ENCODE measurements around the gene CFAP58. TPM values are rescaled to one million over a fixed set of nuclear protein-coding genes. Genes with fewer than 3 reads are reported as not detected.

Gene CFAP58
- total and polyA plus RNA-seq, 2 of the 13 experiments (the other 11 are each of a cell fraction or from before 2014, with no cell fraction given) = 0.03 TPM; not detected in 1

- TF ChIP-seq, protein P1, sequence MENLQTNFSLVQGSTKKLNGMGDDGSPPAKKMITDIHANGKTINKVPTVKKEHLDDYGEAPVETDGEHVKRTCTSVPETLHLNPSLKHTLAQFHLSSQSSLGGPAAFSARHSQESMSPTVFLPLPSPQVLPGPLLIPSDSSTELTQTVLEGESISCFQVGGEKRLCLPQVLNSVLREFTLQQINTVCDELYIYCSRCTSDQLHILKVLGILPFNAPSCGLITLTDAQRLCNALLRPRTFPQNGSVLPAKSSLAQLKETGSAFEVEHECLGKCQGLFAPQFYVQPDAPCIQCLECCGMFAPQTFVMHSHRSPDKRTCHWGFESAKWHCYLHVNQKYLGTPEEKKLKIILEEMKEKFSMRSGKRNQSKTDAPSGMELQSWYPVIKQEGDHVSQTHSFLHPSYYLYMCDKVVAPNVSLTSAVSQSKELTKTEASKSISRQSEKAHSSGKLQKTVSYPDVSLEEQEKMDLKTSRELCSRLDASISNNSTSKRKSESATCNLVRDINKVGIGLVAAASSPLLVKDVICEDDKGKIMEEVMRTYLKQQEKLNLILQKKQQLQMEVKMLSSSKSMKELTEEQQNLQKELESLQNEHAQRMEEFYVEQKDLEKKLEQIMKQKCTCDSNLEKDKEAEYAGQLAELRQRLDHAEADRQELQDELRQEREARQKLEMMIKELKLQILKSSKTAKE (CRISPR knock-in tag; IDR thresholded peaks at IDR 0.05; ENCODE audit: borderline replicate concordance) = no peak
- TF ChIP-seq KDM5B (CRISPR knock-in tag; IDR thresholded peaks at IDR 0.05; ENCODE audit: borderline replicate concordance) = no peak
These were observed 129.9 kb downstream of the CFAP58 start (continued) for GRCh38 chr10:104483582-104483981.

DNA sequence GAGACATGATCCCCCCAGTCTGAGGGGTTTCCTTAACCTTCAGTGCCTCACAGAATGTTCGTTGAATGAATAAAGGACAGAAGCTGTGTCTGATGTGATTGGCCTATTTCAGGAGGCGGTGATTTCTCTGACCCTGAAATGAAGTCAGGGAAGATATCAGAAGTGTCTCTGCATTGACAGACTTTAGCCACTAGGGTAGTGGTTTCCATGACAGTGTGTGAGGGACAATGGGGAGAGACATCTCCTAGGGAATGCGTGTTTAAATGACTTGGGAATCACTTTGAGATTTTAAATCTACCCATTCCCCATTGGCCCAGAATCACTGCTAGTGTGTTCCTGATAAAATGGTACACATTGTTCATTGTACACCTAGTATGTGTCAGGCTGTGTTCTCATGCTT is 132.0 kb downstream of the CFAP58 start:
- H3K27me3 ChIP-seq (ENCODE audit: control insufficient read depth in 1 of 2, insufficient read depth in 2 of 2, low read length in 2 of 2) = peaks cover 0 to 7% of the 10 kb centered on the region in 2 experiments; a peak in 2 of 5 replicates
- no peaks in the 10 kb centered on the region for H3K36me3 ChIP-seq (replicated peaks in 1 of 2; ENCODE audit: control insufficient read depth in 1 of 2, insufficient read depth in 2 of 2, low read length in 2 of 2)
- no peaks in the 10 kb centered on the region for H3K4me1 ChIP-seq (ENCODE audit: insufficient read depth, low read length)
- no peak overlapping the region for H3K9ac ChIP-seq (ENCODE audit: insufficient read depth, low read depth, low read length)
- H3K4me3 ChIP-seq (replicated peaks in 1 of 3; ENCODE audit: insufficient read depth in 1 of 3, low read depth in 2 of 3, low read length in 3 of 3) = no peak overlapping the region
- intact Hi-C loops (cut with micrococcal nuclease; ENCODE audit: unreplicated experiment) (no loop called here), in situ Hi-C loops (cut with HindIII; ENCODE audit: extremely low pct_ligation_motif_present, low pct_unique_long_range_greater_than_20kb) (no loop called here)
- FAIRE-seq (no peak), ATAC-seq (peak; percentile 60), DNase-seq (ENCODE audit: low spot score) (no peak)
- H3K4me2 ChIP-seq (ENCODE audit: low read depth, low read length) = no peak overlapping the region
- H3K9me3 ChIP-seq (ENCODE audit: low read length) = no peaks in the 10 kb centered on the region
- POLR2A ChIA-PET = no interaction called here
- 3% methylated on average over 3 of the region's 3 CpGs for WGBS (ENCODE audit: low lambda C conversion rate)
- H3K79me2 ChIP-seq (ENCODE audit: insufficient read depth, low read length) = no peaks in the 10 kb centered on the region
- H3K27ac ChIP-seq (ENCODE audit: extremely low read length, insufficient read depth, low read length) = no peak overlapping the region
- CTCF ChIA-PET (ENCODE audit: low intra/inter-chr PET ratio, low total read pairs) = no interaction called here
- TF ChIP-seq GATAD2A (CRISPR knock-in tag; IDR thresholded peaks at IDR 0.05) (no peak), BCLAF1 (IDR thresholded peaks at IDR 0.05) (no peak), TBX3 (IDR thresholded peaks at IDR 0.05; ENCODE audit: borderline replicate concordance) (no peak), LRRFIP1 (CRISPR knock-in tag; conservative IDR thresholded peaks at IDR 0.05) (no peak), ZNF232 (CRISPR knock-in tag; IDR thresholded peaks at IDR 0.05; ENCODE audit: borderline replicate concordance) (no peak)
- TF ChIP-seq, protein P2, sequence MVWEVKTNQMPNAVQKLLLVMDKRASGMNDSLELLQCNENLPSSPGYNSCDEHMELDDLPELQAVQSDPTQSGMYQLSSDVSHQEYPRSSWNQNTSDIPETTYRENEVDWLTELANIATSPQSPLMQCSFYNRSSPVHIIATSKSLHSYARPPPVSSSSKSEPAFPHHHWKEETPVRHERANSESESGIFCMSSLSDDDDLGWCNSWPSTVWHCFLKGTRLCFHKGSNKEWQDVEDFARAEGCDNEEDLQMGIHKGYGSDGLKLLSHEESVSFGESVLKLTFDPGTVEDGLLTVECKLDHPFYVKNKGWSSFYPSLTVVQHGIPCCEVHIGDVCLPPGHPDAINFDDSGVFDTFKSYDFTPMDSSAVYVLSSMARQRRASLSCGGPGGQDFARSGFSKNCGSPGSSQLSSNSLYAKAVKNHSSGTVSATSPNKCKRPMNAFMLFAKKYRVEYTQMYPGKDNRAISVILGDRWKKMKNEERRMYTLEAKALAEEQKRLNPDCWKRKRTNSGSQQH (CRISPR knock-in tag; IDR thresholded peaks at IDR 0.05; ENCODE audit: low read depth) = no peak
- no peaks in the 10 kb centered on the region for H4K20me1 ChIP-seq (ENCODE audit: insufficient read depth, low read length)
- no TSS peak for BruUV-seq (replicated peaks)
- H2AFZ ChIP-seq (ENCODE audit: low read length) = no peak overlapping the region
